NCI-H2196 (cell line): Measurements from ENCODE around the gene ADCY5.
A peak's percentile ranks its signal among the peaks of the same experiment; 100 is the strongest.

ENCODE experiments used
- DNase-seq: peaks from one replicate; lab custom pipeline; 2025; ENCODE audit not compliant: unreplicated experiment; lab: John Stamatoyannopoulos, UW

ADCY5 gene

GRCh38 chr3:123389628-123389918 is 59.3 kb downstream of the ADCY5 start:
- no peak for DNase-seq

- DNase-seq, result no peak
Measured at GRCh38 chr3:123388811-123389627, 59.9 kb downstream of the ADCY5 start.

- DNase-seq, result no peak
Measured at GRCh38 chr3:123388042-123388441, 60.8 kb downstream of the ADCY5 start.

GRCh38 chr3:123387532-123387931 is 61.4 kb downstream of the ADCY5 start:
- DNase-seq, result no peak

GRCh38 chr3:123386477-123387040 is 62.3 kb downstream of the ADCY5 start:
- DNase-seq, result no peak

GRCh38 chr3:123385981-123386380 is 62.9 kb downstream of the ADCY5 start:
- peak; percentile 43 for DNase-seq

GRCh38 chr3:123385499-123385898 is 63.4 kb downstream of the ADCY5 start:
- DNase-seq, result no peak

GRCh38 chr3:123385001-123385401 is 63.9 kb downstream of the ADCY5 start:
- no peak for DNase-seq

GRCh38 chr3:123384256-123384655 is 64.6 kb downstream of the ADCY5 start:
- no peak for DNase-seq

- no peak for DNase-seq
Measured at GRCh38 chr3:123383091-123384053, 65.5 kb downstream of the ADCY5 start.

- no peak for DNase-seq
Measured at GRCh38 chr3:123380261-123380660, 68.6 kb downstream of the ADCY5 start.

GRCh38 chr3:123379041-123379830 is 69.7 kb downstream of the ADCY5 start:
- no peak for DNase-seq

GRCh38 chr3:123378409-123378915 is 70.4 kb downstream of the ADCY5 start:
- DNase-seq, result no peak

- DNase-seq, result no peak
Measured at GRCh38 chr3:123377243-123377740, 71.6 kb downstream of the ADCY5 start.

- DNase-seq, result no peak
Measured at GRCh38 chr3:123376451-123377242, 72.2 kb downstream of the ADCY5 start.

GRCh38 chr3:123375014-123375940 is 73.6 kb downstream of the ADCY5 start:
- DNase-seq, result no peak

- no peak for DNase-seq
Measured at GRCh38 chr3:123374016-123374415, 74.9 kb downstream of the ADCY5 start.

- DNase-seq, result no peak
Measured at GRCh38 chr3:123373474-123373987, 75.4 kb downstream of the ADCY5 start.
